Muscle of leg (tissue), 11 donors: ENCODE measurements around the gene ZFX. TPM values are rescaled to one million over a fixed set of nuclear protein-coding genes. Genes with fewer than 3 reads are reported as not detected.

ENCODE experiments used
- DNase-seq: peaks from one replicate; pipeline ENCODE4 v3.0.0; 2013
- H3K27ac ChIP-seq: one replicate; pipeline ENCODE4 v1.5.1; 2013; ENCODE audit warnings: mild to moderate bottlenecking, low read length, control low read depth
- H3K27me3 ChIP-seq: one replicate; pipeline ENCODE4 v1.6.1; 2013; ENCODE audit warnings: low read length; ENCODE audit not compliant: control insufficient read depth, insufficient read depth
- H3K36me3 ChIP-seq: one replicate; pipeline ENCODE4 v1.6.1; 2013; ENCODE audit warnings: low read length; ENCODE audit not compliant: control insufficient read depth, insufficient read depth
- H3K4me1 ChIP-seq: one replicate; pipeline ENCODE4 v1.6.1; 2013; ENCODE audit warnings: low read length; ENCODE audit not compliant: control insufficient read depth, insufficient read depth
- H3K4me3 ChIP-seq: one replicate; pipeline ENCODE4 v1.5.1; 2013; ENCODE audit warnings: low read length, control low read depth
- H3K9me3 ChIP-seq: replicated peaks from 2 replicates; pipeline ENCODE4 v1.6.1; 2013; ENCODE audit warnings: low read depth, low read length; ENCODE audit not compliant: control insufficient read depth
- WGBS: methylation state at CpG from one replicate; pipeline ENCODE4 v1.1.5; 2013; ENCODE audit warnings: missing lambda C conversion rate; ENCODE audit not compliant: insufficient coverage; 5-methylcytosine and 5-hydroxymethylcytosine counted together
- polyA plus RNA-seq, 8 donors: library from polyadenylated mRNA; unstranded; fragments of 120-200 nt; gene quantifications; one replicate each; pipeline versions ENCODE4 v1.2.1 to v1.2.3, GENCODE V29; 2013; ENCODE audit warnings: inconsistent platforms in 1 of 8, low replicate concordance in 1 of 8; ENCODE audit not compliant: insufficient read length in 8 of 8, insufficient read depth in 1 of 8
- total RNA-seq: library from RNA; stranded (reverse); fragments of 120-200 nt; gene quantifications from one replicate; pipeline ENCODE4 v1.2.4, GENCODE V29; 2013

The ZFX gene
- total and polyA plus RNA-seq, 9 donors = 13.8 to 47.7 (median 16.3) TPM

DNA sequence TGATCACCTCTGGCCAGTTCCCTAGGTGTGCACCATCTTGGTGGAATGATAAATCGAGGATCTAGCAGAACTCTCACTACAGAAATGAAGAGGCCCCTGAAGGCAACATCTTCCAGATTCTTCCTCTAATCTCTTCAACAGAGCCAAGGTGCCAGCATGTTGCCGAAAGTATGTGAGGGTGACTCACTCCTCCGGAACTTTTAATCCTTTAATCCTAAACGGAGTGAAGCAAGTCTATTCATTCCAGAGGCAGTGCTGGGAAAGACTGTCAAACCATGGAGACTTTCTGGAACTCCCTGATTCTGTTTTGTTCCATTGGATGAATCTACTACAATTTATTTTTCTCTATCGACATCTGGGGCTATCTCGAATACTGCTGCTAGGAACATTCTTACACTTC is 95.7 kb downstream of the ZFX start:
- Histone ChIP-seq H3K9me3 (no peaks in the 10 kb centered on the region), H3K4me3 (no peak overlapping the region), H3K27me3 (peaks cover 28% of the 10 kb centered on the region), H3K27ac (no peak overlapping the region), H3K36me3 (no peaks in the 10 kb centered on the region), H3K4me1 (peaks cover 19% of the 10 kb centered on the region)
- 17% methylated on average over 2 of the region's 6 CpGs for WGBS
- DNase-seq = peak; percentile 19

DNA sequence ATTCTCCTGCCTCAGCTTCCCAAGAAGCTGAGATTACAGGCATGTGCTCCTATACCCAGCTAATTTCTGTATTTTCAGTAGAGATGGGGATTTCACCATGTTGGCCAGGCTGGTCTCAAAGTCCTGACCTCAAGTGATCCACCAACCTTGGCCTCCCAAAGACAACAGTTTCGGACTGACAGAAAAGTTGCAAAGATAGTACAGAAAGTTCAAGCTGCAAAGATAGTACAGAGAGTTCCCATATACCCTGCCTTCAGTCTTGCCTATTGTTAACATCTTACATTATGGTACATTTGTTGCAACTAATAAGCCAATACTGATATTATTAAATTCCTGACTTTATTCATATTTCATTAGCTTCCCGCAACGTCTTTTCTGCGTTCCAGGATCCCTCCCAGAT is 98.5 kb downstream of the ZFX start:
- DNase-seq = no peak
- Histone ChIP-seq H3K4me1 (peaks cover 10% of the 10 kb centered on the region), H3K4me3 (no peak overlapping the region), H3K9me3 (no peaks in the 10 kb centered on the region), H3K36me3 (no peaks in the 10 kb centered on the region), H3K27me3 (peaks cover 26% of the 10 kb centered on the region), H3K27ac (no peak overlapping the region)
- WGBS = no CpG with 5 or more reads among the region's 4 CpGs

DNA sequence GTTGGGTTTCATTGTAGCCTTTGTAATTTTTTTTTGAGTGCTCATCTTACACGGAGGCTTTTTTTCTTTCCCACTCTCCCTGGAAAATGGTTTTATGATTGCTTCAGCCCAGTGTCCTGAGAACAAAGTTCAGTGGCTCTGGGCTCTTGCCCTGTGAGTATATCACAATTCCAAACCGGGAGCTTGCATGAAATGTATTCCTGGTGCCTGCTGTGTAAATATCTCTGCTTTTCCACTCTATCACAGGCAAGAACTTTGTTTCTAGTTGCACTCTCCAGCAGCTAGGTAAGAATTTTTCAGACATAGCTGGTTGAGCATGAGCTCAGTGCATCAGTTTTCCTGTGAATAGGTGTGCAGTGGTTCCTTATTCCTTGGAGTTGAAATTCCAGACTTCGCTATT is 103.5 kb downstream of the ZFX start:
- peaks cover 22% of the 10 kb centered on the region for H3K27me3 ChIP-seq
- 60% methylated on average over 1 of the region's 3 CpGs for WGBS
- no peak overlapping the region for H3K4me3 ChIP-seq
- DNase-seq = no peak
- H3K4me1 ChIP-seq = no peaks in the 10 kb centered on the region
- no peaks in the 10 kb centered on the region for H3K9me3 ChIP-seq
- H3K27ac ChIP-seq = no peak overlapping the region
- H3K36me3 ChIP-seq = no peaks in the 10 kb centered on the region

DNA sequence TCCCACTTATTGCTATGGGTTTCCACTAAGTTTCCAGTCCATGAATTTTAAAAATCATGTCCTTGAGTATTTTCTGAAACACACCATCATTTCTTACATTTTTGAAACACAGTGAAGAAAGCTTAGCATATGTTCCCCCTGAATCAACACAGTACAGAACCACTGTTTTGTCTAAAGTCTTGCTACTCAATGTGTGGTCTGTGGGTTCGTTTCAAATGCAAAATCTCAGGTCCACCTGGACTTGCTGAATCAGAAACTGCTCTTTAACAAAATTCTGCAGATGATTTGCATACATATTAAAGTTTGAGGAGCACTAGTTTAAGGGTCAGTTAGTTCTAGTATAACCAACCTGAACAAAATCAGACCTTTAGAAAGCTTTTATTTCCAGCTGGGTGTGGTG is 103.9 kb downstream of the ZFX start:
- Histone ChIP-seq H3K4me3 (no peak overlapping the region), H3K4me1 (no peaks in the 10 kb centered on the region), H3K9me3 (no peaks in the 10 kb centered on the region), H3K27ac (no peak overlapping the region), H3K27me3 (peaks cover 21% of the 10 kb centered on the region), H3K36me3 (no peaks in the 10 kb centered on the region)
- no CpG with 5 or more reads among the region's 1 CpG for WGBS
- no peak for DNase-seq

DNA sequence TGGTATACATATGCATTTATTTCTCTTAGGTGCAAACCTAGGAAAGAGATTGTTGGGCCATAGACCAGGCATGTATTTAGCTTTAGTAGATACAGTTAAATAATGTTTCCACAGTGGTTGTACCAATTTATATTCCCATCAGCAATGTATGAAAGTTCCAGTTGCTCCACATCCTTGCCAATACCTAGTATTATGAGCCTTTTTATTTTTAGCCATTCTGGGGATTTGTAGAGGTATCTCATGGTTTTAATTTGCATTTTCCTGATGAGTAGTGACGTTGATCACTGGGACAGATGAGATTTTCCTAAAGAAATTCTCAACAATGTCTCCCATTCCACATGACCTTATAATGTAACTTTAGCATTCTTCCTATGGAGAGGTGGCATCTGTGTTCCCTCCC is 107.5 kb downstream of the ZFX start:
- WGBS = no CpG with 5 or more reads among the region's 1 CpG
- no peak overlapping the region for H3K27ac ChIP-seq
- no peaks in the 10 kb centered on the region for H3K9me3 ChIP-seq
- no peak for DNase-seq
- no peaks in the 10 kb centered on the region for H3K36me3 ChIP-seq
- H3K27me3 ChIP-seq = peaks cover 36% of the 10 kb centered on the region
- H3K4me1 ChIP-seq = no peaks in the 10 kb centered on the region
- no peak overlapping the region for H3K4me3 ChIP-seq

DNA sequence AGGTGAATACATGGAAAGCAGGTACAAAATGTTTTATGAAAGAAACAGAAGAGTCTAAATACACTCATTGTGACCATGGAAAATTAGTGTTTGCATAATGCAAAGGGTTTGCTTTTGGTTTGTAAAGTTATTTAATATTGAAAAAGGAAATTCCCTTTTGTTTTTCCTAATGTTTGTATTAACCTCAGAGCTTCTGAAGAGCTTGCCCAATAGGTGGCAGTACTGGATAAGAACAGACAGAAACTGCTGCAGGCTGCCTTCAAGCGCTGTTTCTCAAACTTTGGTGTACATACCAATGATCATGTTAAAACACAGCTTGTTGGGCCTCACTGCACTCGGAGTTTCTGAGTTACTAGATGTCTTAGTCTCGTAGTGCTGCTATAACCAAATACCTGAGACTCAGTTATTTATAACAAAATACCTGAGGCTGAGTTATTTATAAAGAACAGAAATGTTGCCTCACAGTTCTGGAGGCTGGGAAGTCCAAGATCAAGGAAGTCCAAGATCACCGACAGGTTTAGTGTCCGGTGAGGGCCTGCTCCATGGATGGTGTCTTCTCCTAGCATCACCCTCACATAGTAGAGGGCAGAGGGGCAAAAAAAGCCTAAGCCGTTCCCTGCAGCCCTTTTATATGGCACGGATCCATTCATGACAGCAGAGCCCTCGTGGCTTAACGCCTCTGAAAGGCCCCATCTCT is 110.2 kb downstream of the ZFX start:
- no peak overlapping the region for H3K4me3 ChIP-seq
- H3K27ac ChIP-seq = no peak overlapping the region
- no peaks in the 10 kb centered on the region for H3K9me3 ChIP-seq
- WGBS = 100% methylated on average over 2 of the region's 9 CpGs
- H3K4me1 ChIP-seq = no peaks in the 10 kb centered on the region
- peak; percentile 85 for DNase-seq
- H3K36me3 ChIP-seq = no peaks in the 10 kb centered on the region
- H3K27me3 ChIP-seq = peaks cover 34% of the 10 kb centered on the region

DNA sequence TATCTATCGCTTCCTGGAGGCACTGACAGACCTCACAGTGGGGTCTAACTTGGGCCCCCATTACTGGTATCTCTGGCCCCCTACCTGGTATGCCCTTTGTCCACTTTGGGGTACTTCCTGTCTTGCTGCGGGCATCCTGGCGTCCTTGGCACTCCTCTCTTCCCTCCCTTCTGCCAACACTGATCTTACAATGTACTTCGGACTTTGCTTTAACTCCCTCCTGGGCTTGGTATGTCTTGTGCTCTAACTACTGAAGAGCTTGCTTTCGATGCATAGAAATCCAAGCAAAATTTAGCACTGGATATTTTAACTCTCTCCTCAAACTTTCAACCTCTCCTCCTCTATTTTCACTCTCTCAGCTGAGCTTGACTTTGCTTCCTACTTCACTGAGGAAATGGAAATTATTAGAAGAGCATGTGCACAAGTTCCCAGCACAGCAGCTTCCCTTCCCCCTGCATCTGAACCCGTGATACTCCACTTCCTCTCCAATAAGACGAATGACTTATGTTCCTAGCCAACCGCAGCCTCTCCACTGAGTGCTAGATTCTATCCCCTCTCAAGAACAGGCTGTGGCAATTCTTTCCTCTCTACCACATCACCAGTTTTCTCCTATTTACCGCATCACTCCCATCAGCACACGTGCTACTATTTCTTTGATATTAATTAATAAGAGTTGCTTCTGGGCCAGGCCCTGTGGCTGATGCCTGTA is 111.5 kb downstream of the ZFX start:
- 52% methylated on average over 7 of the region's 10 CpGs for WGBS
- H3K36me3 ChIP-seq = no peaks in the 10 kb centered on the region
- H3K27ac ChIP-seq = peak overlapping the region; percentile 56
- H3K4me1 ChIP-seq = no peaks in the 10 kb centered on the region
- peaks cover 33% of the 10 kb centered on the region for H3K27me3 ChIP-seq
- no peaks in the 10 kb centered on the region for H3K9me3 ChIP-seq
- H3K4me3 ChIP-seq = no peak overlapping the region
- DNase-seq = peak; percentile 83

DNA sequence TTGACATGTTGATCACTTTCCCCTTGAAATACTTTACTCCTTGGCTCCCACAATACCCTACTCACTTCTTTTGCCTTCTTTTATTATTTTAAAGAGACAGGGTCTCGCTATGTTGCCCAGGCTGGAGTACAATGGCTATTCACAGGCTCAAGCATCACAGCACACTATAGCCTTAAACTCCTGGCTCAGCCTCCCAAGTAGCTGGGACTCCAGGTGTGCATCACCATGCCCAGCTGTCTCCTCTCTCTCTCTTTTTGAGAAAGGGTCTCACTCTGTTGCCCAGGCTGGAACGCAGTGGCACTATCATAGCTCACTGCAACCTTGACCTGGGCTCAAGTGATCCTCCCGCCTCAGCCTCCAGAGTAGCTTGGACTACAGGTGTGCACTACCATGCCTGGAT is 112.8 kb downstream of the ZFX start:
- Histone ChIP-seq H3K27me3 (peaks cover 35% of the 10 kb centered on the region), H3K4me1 (no peaks in the 10 kb centered on the region), H3K27ac (no peak overlapping the region), H3K4me3 (no peak overlapping the region), H3K9me3 (no peaks in the 10 kb centered on the region), H3K36me3 (no peaks in the 10 kb centered on the region)
- WGBS = 78% methylated on average over 3 of the region's 3 CpGs
- DNase-seq = no peak

DNA sequence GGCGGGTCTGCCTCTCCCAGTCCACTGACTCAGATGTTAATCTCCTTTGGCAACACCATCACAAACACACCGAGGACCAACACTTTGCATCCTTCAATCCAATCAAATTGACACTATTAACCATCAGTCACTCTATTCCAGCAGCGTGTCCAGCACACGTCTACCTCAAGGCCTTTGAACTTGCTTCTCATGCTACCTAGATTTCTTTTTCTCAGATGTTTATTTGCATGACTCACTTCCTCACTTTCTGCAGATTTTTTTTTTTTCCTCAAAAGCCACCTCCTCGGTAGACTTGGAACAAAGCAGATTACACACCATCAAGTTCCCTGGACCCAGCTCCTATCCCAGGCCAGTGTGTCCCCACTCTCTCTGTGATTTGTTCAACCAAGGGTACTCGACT is 114.9 kb downstream of the ZFX start:
- H3K36me3 ChIP-seq = no peaks in the 10 kb centered on the region
- no peak overlapping the region for H3K27ac ChIP-seq
- no peak for DNase-seq
- H3K9me3 ChIP-seq = no peaks in the 10 kb centered on the region
- 70% methylated on average over 5 of the region's 6 CpGs for WGBS
- H3K27me3 ChIP-seq = peaks cover 29% of the 10 kb centered on the region
- no peaks in the 10 kb centered on the region for H3K4me1 ChIP-seq
- no peak overlapping the region for H3K4me3 ChIP-seq
